ENCODE measurements around the gene XRRA1. TPM values are rescaled to one million over a fixed set of nuclear protein-coding genes. Genes with fewer than 3 reads are reported as not detected.

XRRA1 gene
- total RNA-seq, 2 donors from 2014 or later, result 7.2 to 9.0 TPM

GRCh38 chr11:74791333-74792100 is 157.4 kb downstream of the XRRA1 start:
- H3K9me3 Mint-ChIP-seq, result peaks cover 16% of the 10 kb centered on the region
- H3K27ac Mint-ChIP-seq, result no peak overlapping the region
- H3K4me1 Mint-ChIP-seq, result no peaks in the 10 kb centered on the region
- 71 to 86% methylated on average over 4 to 9 of the region's 9 CpGs for WGBS, 2 experiments (ENCODE audit: insufficient coverage in 1 of 2, insufficient read length in 1 of 2)
- H3K4me1 ChIP-seq (ENCODE audit: control insufficient read depth, insufficient read depth, low read length), result no peaks in the 10 kb centered on the region
- H3K4me3 Mint-ChIP-seq, result no peak overlapping the region
- no peak for DNase-seq
- H3K9ac ChIP-seq (ENCODE audit: extremely low read depth, low read length, poor library complexity, severe bottlenecking), result no peak overlapping the region
- H3K9me3 ChIP-seq (ENCODE audit: control insufficient read depth, low read length), result peaks cover 44% of the 10 kb centered on the region
- H3K4me3 ChIP-seq (ENCODE audit: low read length), result no peak overlapping the region
- no peak overlapping the region for H3K27ac ChIP-seq (ENCODE audit: low read depth, low read length)
- H3K27me3 Mint-ChIP-seq (ENCODE audit: insufficient read depth), result no peaks in the 10 kb centered on the region
- TF ChIP-seq, protein P1, sequence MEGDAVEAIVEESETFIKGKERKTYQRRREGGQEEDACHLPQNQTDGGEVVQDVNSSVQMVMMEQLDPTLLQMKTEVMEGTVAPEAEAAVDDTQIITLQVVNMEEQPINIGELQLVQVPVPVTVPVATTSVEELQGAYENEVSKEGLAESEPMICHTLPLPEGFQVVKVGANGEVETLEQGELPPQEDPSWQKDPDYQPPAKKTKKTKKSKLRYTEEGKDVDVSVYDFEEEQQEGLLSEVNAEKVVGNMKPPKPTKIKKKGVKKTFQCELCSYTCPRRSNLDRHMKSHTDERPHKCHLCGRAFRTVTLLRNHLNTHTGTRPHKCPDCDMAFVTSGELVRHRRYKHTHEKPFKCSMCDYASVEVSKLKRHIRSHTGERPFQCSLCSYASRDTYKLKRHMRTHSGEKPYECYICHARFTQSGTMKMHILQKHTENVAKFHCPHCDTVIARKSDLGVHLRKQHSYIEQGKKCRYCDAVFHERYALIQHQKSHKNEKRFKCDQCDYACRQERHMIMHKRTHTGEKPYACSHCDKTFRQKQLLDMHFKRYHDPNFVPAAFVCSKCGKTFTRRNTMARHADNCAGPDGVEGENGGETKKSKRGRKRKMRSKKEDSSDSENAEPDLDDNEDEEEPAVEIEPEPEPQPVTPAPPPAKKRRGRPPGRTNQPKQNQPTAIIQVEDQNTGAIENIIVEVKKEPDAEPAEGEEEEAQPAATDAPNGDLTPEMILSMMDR (conservative IDR thresholded peaks at IDR 0.05), result no peak
- peaks cover 64% of the 10 kb centered on the region for H3K36me3 Mint-ChIP-seq (ENCODE audit: low read depth)
- H3K27me3 ChIP-seq (ENCODE audit: control insufficient read depth, insufficient read depth, low read length, poor library complexity, severe bottlenecking), result no peaks in the 10 kb centered on the region
- H3K36me3 ChIP-seq (ENCODE audit: control insufficient read depth, insufficient read depth, low read length), result peaks cover 67% of the 10 kb centered on the region

Other genes starting within 250 kb of the XRRA1 start
- 1 to 10 TPM in 1 of 2 donors, under 1 TPM in 1; 0.44 to 1.2 TPM for gene CHRDL2, start 217.7 kb downstream of the XRRA1 start, total RNA-seq
- 10 to 100 TPM; 18.3 to 23.6 TPM for gene RNF169, start 200.2 kb downstream of the XRRA1 start, total RNA-seq
- gene SPCS2, start 175 bp upstream of the XRRA1 start, total RNA-seq, result 100 to 1,000 TPM; 131 to 141 TPM
- 10 to 100 TPM in 1 of 2 donors, 1 to 10 TPM in 1; 9.1 to 10.8 TPM for gene NEU3, start 39.8 kb upstream of the XRRA1 start, total RNA-seq
- not detected for gene OR2AT4, start 147.8 kb upstream of the XRRA1 start, total RNA-seq
- gene SLCO2B1, start 202.0 kb upstream of the XRRA1 start, total RNA-seq, result 1 to 10 TPM; 1.1 to 1.9 TPM